ENCODE results near the gene NR1D2. TPM values are rescaled to one million over a fixed set of nuclear protein-coding genes. Genes with fewer than 3 reads are reported as not detected.

NR1D2 gene
- total and polyA plus RNA-seq, 2 donors (not counting 1 experiment from before 2014, with no cell fraction given) = 9.9 to 58.2 TPM

DNA sequence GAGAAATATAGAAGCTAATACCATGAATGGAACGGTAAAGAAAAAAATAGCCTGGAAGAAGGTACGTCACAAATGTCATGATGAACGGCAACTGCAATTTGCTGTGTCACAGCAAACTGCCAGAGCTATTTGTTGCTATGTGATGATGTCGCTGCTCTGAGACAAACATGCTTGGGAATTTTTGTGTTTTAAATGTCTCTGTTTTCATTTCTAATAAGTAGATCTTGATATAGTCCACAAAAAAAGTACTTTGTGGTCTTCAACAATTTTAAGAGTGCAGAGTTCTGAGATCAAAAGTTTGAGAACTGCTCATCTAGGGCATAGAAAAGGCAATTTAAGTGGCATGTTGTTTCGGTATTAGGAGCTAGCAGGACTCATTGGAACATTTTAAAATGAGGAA lies 4.3 kb upstream of the NR1D2 start:
- WGBS (ENCODE audit: insufficient coverage) = 70% methylated on average over 2 of the region's 5 CpGs
- H3K27me3 Mint-ChIP-seq = no peaks in the 10 kb centered on the region
- Histone ChIP-seq H3K79me2 (ENCODE audit: control insufficient read depth, insufficient read depth, low read length) (no peaks in the 10 kb centered on the region), H3K4me1 (ENCODE audit: control insufficient read depth in 2 of 2, insufficient read depth in 2 of 2, low read length in 2 of 2) (peaks cover 3 to 7% of the 10 kb centered on the region in 2 donors), H3K27me3 (replicated peaks in 1 of 4; ENCODE audit: control extremely low read depth in 1 of 4, control insufficient read depth in 3 of 4, insufficient read depth in 4 of 4, low read length in 3 of 4) (no peaks in the 10 kb centered on the region), H3K36me3 (replicated peaks in 1 of 2; ENCODE audit: control extremely low read depth in 1 of 2, control insufficient read depth in 1 of 2, extremely low read depth in 1 of 2, insufficient read depth in 2 of 2, low read length in 1 of 2) (no peaks in the 10 kb centered on the region), H3K9me3 (ENCODE audit: control extremely low read depth in 1 of 3, control insufficient read depth in 2 of 3, insufficient read depth in 1 of 3, low read length in 2 of 3) (peaks cover 0 to 5% (median 4%) of the 10 kb centered on the region in 3 donors), H4K20me1 (ENCODE audit: control insufficient read depth, insufficient read depth, low read length, poor library complexity, severe bottlenecking) (no peaks in the 10 kb centered on the region), H3K4me3 (ENCODE audit: control extremely low read depth in 1 of 5, extremely low read depth in 1 of 5, insufficient read depth in 1 of 5, low read depth in 2 of 5, low read length in 4 of 5) (no peak overlapping the region), H3K27ac (ENCODE audit: low read length in 2 of 2) (no peak overlapping the region), H2AFZ (ENCODE audit: insufficient read depth, low read depth, low read length, poor library complexity, severe bottlenecking) (no peak overlapping the region), H3K4me2 (replicated peaks; ENCODE audit: low read depth, low read length, poor library complexity, severe bottlenecking) (no peak overlapping the region), H3K9ac (ENCODE audit: low read length) (no peak overlapping the region)
- no peak for ATAC-seq (ENCODE audit: low read depth)
- no peak overlapping the region for H3K27ac Mint-ChIP-seq
- POLR2A ChIA-PET = no interaction called here
- intact Hi-C loops (cut with micrococcal nuclease) = no loop called here
- H3K4me3 Mint-ChIP-seq = no peak overlapping the region
- DNase-seq = no peak
- H3K4me1 Mint-ChIP-seq = peaks cover 11% of the 10 kb centered on the region
- CTCF ChIA-PET = interaction anchor here (0.7 kb wide), 1 partner anchor 292 kb away, joined by 8 read pairs; no protein-coding TSS in a partner anchor
- no peak for TF ChIP-seq EZH2 (IDR thresholded peaks at IDR 0.05; ENCODE audit: borderline replicate concordance, insufficient read depth, low read depth, low read length, poor library complexity, severe bottlenecking)
- TF ChIP-seq, protein P1, sequence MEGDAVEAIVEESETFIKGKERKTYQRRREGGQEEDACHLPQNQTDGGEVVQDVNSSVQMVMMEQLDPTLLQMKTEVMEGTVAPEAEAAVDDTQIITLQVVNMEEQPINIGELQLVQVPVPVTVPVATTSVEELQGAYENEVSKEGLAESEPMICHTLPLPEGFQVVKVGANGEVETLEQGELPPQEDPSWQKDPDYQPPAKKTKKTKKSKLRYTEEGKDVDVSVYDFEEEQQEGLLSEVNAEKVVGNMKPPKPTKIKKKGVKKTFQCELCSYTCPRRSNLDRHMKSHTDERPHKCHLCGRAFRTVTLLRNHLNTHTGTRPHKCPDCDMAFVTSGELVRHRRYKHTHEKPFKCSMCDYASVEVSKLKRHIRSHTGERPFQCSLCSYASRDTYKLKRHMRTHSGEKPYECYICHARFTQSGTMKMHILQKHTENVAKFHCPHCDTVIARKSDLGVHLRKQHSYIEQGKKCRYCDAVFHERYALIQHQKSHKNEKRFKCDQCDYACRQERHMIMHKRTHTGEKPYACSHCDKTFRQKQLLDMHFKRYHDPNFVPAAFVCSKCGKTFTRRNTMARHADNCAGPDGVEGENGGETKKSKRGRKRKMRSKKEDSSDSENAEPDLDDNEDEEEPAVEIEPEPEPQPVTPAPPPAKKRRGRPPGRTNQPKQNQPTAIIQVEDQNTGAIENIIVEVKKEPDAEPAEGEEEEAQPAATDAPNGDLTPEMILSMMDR (IDR thresholded peaks at IDR 0.05) = no peak
- no peaks in the 10 kb centered on the region for H3K9me3 Mint-ChIP-seq (ENCODE audit: insufficient read depth)

DNA sequence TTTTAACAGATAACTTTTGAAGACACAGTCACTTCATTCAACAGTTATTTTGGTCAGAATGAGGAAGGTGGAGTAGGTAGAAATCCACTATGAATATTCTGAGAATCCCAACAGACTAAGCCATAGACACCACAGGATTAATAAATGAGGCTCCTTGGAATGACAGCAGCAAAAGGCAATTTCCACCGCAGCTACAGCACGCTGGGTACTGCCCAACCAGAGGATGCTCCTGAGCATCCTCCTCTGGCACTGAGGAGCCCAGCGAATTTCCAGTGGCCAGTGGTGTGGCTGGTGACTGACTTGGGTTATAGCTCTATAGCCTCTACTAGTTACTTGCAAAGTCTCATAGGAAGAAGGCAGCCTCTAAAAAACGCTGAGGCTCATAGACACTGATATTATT lies 3.6 kb upstream of the NR1D2 start:
- Histone ChIP-seq H2AFZ (ENCODE audit: insufficient read depth, low read depth, low read length, poor library complexity, severe bottlenecking) (no peak overlapping the region), H3K27ac (ENCODE audit: low read length in 2 of 2) (no peak overlapping the region), H3K4me3 (ENCODE audit: control extremely low read depth in 1 of 5, extremely low read depth in 1 of 5, insufficient read depth in 1 of 5, low read depth in 2 of 5, low read length in 4 of 5) (no peak overlapping the region), H3K36me3 (replicated peaks in 1 of 2; ENCODE audit: control extremely low read depth in 1 of 2, control insufficient read depth in 1 of 2, extremely low read depth in 1 of 2, insufficient read depth in 2 of 2, low read length in 1 of 2) (no peaks in the 10 kb centered on the region), H3K9ac (ENCODE audit: low read length) (no peak overlapping the region), H3K9me3 (ENCODE audit: control extremely low read depth in 1 of 3, control insufficient read depth in 2 of 3, insufficient read depth in 1 of 3, low read length in 2 of 3) (peaks cover 0 to 5% (median 4%) of the 10 kb centered on the region in 3 donors), H3K4me1 (ENCODE audit: control insufficient read depth in 2 of 2, insufficient read depth in 2 of 2, low read length in 2 of 2) (peaks cover 3 to 9% of the 10 kb centered on the region in 2 donors), H3K79me2 (ENCODE audit: control insufficient read depth, insufficient read depth, low read length) (peaks cover under 1% of the 10 kb centered on the region), H4K20me1 (ENCODE audit: control insufficient read depth, insufficient read depth, low read length, poor library complexity, severe bottlenecking) (no peaks in the 10 kb centered on the region), H3K27me3 (replicated peaks in 1 of 4; ENCODE audit: control extremely low read depth in 1 of 4, control insufficient read depth in 3 of 4, insufficient read depth in 4 of 4, low read length in 3 of 4) (no peaks in the 10 kb centered on the region), H3K4me2 (replicated peaks; ENCODE audit: low read depth, low read length, poor library complexity, severe bottlenecking) (no peak overlapping the region)
- WGBS (ENCODE audit: insufficient coverage) = 100% methylated on average over 2 of the region's 4 CpGs
- DNase-seq (no peak), ATAC-seq (ENCODE audit: low read depth) (no peak)
- CTCF ChIA-PET = no interaction called here
- Mint-ChIP-seq H3K27ac (no peak overlapping the region), H3K27me3 (no peaks in the 10 kb centered on the region), H3K4me3 (no peak overlapping the region), H3K9me3 (ENCODE audit: insufficient read depth) (no peaks in the 10 kb centered on the region), H3K4me1 (peaks cover 13% of the 10 kb centered on the region)
- POLR2A ChIA-PET = no interaction called here
- intact Hi-C loops (cut with micrococcal nuclease) = no loop called here
- TF ChIP-seq EZH2 (IDR thresholded peaks at IDR 0.05; ENCODE audit: borderline replicate concordance, insufficient read depth, low read depth, low read length, poor library complexity, severe bottlenecking) = no peak
- TF ChIP-seq, protein P1 (IDR thresholded peaks at IDR 0.05) = no peak
